ENCODE results near the gene FMNL2. TPM values are rescaled to one million over a fixed set of nuclear protein-coding genes. Genes with fewer than 3 reads are reported as not detected.

FMNL2 gene
- total RNA-seq, 4 donors from 2014 or later: 50.5 to 96.7 (median 79.6) TPM

DNA sequence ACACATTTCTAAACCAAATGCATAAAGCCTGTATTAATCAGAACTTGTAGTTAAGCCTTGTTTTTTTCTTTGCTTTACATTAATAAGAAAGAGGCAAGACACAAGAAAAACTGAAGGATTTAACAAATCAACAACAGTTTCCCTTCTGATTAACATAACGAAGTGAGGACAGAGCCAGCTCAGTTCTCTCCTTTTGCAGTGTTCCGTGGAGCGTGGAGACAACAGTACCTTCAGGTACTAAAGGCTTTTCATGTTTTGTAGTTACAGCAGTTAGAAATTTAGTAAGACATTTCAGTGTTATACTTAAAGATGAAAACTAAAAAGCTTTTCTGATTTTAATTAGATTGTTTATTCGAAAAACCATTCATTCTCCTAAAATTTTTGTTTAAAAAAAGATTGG is 115.2 kb downstream of the FMNL2 start:
- no peak for TF ChIP-seq CTCF (IDR thresholded peaks at IDR 0.05; ENCODE audit: low read depth)

DNA sequence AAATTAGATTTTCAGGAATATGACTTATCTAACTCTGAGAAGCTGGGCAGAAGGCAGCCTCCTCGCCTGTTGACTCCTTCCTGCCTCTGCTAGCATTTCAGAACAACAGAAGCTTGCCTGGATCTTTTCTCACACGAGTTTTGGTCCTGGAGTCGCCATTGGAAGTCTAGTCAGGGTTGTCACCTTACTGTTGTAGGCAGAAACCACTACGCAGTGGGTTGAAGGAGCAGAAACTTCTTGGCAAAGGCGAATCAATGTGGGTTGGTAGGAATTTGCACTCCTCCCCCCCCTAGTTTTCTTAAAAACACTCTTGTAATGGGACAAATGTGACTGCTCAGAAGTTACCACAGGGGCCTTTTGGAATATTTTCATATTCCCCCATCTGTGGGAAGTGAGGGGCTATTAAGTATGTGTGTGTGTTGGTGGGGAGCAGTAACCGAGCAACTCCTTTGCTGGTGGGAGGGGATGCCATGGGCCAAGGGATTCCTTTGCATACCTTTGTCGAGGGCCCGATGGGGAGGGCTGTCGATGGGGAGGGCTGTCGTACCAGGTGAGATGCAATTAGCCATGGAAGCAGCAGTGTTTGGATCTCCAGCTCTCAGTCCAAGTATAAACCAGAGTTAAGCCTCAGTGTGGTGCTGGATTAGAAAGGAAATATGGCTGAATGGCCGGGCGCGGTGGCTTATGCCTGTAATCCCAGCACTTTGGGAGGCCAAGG is 117.4 kb downstream of the FMNL2 start:
- no peak for TF ChIP-seq CTCF (IDR thresholded peaks at IDR 0.05; ENCODE audit: low read depth)

DNA sequence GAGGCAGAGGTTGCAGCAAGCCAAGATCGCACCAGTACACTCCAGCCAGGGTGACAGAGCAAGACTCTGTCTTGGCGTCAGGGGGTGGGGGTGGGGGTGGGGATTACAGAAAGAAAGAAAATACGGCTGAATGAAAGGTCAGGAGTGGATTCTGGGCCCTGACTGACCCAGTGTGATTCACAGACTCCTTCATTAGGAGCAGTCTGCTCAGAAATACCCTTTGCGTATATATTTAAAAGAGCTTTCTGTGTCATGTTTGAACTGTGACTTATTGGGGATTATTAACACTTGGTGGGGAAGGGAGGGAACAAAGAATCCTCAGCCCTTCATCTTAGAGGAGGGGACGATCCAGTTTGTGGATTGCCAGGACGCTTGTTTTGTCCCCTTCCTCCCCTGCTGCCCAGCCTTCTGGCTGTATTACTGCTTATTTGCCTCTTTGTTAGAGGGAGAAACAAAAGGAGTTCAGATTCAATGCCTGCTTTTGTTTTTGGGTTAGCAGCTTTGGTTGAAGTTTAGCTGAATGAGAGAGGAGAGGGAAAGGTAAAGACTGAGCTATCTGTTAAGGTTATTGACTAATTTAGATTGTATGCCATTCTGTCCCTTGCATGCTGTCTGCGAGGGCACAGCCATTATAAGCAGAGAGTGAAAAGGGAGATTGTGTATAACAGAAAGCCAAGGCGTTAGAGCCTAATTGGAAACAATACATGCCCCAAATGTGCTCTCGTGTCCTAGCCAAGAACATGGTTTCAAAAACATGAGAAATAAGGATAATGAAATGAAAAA is 118.3 kb downstream of the FMNL2 start:
- TF ChIP-seq CTCF (IDR thresholded peaks at IDR 0.05; ENCODE audit: low read depth): no peak

DNA sequence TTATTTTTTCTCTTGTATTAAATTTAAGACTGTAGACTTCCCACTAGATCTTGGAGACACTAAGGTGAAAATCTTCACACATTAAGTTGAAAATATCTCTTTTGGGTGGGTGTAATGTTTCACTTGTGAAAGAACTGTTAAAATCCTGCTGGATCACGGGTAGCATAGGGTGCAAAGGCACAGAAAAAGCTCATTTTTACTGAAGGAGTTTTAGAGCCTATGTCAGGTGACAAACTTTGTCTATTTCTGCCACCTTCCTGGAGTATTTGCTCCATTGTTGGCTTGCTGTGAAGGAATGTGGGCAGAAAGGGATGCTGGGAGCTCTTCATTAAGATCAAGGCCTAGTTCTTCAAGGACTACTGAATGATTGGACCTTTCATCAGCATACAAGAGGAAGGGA is 119.4 kb downstream of the FMNL2 start:
- no peak for TF ChIP-seq CTCF (IDR thresholded peaks at IDR 0.05; ENCODE audit: low read depth)

GRCh38 chr2:152454960-152455359 is 120.0 kb downstream of the FMNL2 start:
- TF ChIP-seq CTCF (IDR thresholded peaks at IDR 0.05; ENCODE audit: low read depth): no peak

GRCh38 chr2:152455738-152456137 is 120.8 kb downstream of the FMNL2 start:
- TF ChIP-seq CTCF (IDR thresholded peaks at IDR 0.05; ENCODE audit: low read depth): no peak

DNA sequence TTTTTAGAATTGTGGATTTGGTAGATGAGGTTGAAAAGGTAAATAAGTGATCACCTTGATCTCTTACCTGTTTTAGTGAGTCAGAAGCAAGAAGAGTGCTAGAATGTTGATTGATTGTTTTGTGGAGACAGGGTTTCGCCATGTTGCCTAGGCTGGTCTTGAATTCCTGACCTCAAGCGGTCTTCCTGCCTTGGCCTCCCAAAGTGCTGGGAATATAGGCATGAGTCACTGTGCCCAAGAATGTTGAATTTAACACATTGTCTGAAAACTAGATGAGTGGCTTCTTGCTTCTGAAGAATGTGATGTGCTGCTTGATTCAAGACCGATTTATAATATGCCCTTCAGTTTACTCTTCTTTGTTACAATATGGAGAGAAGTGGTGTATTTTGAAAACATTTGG is 121.3 kb downstream of the FMNL2 start:
- no peak for TF ChIP-seq CTCF (IDR thresholded peaks at IDR 0.05; ENCODE audit: low read depth)
